ENCODE measurements around the gene RAD51AP2.
A peak's percentile ranks its signal among the peaks of the same experiment; 100 is the strongest.
"Not testable (repeated sequence)": the region's sequence is repeated elsewhere in the genome, so short reads cannot be mapped to it uniquely, and the experiment has no call there.

The RAD51AP2 gene

DNA sequence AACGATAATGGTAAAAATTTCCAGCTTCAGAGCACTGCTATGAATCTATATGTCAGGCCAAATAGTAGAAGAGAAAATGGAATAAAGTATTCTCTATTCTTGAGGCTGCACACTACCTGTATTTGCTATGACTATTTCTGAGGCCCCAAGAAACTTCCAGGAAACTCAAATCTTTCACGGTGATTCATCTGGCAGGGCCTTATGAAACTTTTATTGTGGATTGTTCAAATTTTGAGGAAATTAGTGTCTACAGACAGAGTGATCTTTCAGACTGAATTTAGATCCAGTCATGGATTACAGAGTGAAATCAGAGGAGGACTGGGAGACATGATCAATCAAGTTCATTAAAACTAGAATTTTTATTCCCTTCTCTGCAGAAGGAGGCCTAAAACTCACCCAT, 18.2 kb upstream of the RAD51AP2 start:
- DNase-seq: no peak

DNA sequence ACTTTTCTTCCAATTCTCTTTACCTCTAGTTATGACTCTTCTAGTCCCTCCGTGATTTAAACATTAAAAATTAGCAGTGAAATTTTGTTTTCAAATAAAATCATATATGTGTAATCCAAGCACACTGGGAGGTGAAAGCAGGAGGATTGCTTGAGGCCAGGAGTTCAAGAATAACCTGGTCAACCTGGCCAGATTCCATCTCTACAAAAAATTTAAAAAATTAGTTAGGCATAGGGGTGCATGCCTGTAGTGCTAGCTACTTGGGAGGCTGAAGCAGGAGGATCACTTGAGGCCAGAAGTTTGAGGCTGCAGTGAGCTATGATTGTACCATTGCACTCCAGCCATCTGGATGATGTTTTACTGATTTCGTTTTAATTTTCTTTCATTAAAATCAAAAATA, 15.3 kb upstream of the RAD51AP2 start:
- DNase-seq: no peak

- no peak for DNase-seq
Measured at GRCh38 chr2:17529771-17530170, 11.5 kb upstream of the RAD51AP2 start.

- peak; percentile 18 for DNase-seq
Measured at GRCh38 chr2:17522303-17522702, 4.1 kb upstream of the RAD51AP2 start.

- DNase-seq: no peak
Measured at GRCh38 chr2:17521621-17522020, 3.4 kb upstream of the RAD51AP2 start.

- no peak for DNase-seq
Measured at GRCh38 chr2:17520761-17521160, 2.5 kb upstream of the RAD51AP2 start.

DNA sequence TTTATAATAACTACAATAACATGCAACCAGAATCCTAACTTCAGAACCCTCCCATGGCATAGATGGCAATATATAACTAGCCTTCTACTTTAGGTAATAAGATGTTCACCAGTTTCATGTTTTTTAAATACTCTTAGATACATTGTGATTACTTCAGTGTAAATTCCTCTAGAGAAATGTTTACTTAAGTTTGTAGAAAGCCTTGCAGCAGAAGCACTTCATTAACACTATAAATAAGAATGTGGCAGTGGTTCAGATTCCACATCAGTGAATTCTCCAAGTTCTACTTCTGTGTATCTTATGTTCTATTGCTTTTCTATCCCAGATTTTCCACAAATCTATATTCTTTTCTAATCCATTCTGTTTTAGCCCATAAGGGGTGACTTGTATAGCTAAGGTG, 1.2 kb upstream of the RAD51AP2 start:
- no peak for DNase-seq

DNA sequence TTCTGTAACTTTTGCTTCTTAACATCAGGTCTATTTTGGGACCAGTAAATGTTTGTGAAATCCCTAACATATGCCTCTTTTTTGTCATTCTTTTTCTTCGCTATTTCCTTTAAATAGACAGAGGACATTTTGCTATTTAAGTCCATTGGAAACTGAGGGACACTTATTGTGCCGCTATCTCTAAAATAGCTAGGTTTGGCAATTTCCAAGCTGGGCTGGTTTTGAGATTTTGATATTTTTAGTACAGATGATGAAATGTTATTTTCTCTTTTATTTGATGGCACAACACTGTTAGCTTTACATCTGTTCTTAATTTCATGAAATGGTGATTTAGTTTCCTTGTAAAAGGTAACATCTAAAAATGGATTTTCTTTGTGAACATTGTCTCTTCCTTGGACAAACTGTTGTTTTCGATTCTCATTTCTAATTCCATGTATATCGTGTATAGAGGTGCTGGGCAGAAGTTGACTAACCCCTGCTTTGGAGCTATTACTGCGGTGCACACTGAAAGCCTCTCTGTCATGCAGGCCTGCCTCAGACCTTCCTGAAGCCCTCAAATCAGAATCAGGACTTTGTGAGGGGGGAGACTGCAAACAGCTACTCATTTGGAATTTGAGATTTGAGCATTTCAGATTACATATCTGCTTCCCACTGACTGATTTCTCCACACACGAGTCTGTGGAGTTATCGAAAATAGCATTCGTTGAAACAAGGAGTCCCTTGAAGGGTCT, 594 bp downstream of the RAD51AP2 start:
- peak; percentile 49 for DNase-seq

- no peak for DNase-seq
Measured at GRCh38 chr2:17515652-17516051, 2.6 kb downstream of the RAD51AP2 start.

GRCh38 chr2:17506736-17507616, 11.3 kb downstream of the RAD51AP2 start:
- DNase-seq: no peak

DNA sequence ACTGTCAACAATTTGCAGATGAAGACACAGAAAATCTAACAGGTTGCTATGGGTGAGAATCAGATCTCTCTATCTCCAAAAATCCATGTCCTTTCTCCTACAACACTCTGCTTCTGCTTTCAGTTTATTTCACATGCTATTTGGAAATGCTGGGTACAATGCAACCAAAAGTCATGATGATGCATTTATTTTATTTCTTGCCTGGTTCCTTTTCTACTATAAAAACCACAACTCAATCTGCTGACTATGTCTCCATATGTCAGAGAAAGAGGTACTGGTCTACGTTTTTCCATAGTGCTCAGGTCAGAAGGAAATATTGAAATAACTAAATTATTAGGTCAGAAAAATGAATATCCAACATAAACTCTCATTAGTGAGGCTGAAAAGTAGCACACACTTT, 20.5 kb downstream of the RAD51AP2 start:
- DNase-seq: no peak

DNA sequence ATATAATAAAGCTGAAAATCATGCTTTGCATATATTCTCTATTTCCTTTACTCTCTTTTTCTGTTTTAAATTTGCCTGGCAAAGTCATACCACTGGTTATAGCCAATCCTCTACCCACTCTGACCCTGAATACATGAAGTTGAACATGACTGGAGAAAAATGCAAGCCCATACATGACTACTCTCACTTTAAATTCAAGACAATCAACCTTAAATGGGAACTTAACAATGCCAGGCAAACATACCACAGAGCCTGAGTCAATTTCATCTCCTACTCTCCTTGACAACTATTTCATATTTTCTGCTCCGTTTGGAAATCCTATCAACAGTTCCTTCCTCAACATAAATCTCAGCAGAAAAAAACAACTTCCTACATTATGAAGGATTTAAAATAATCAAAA, 22.6 kb downstream of the RAD51AP2 start:
- DNase-seq: no peak

GRCh38 chr2:17490165-17490564, 28.1 kb downstream of the RAD51AP2 start:
- not testable (repeated sequence) for DNase-seq

- not testable (repeated sequence) for DNase-seq
Measured at GRCh38 chr2:17488610-17489009, 29.6 kb downstream of the RAD51AP2 start.

- no peak for DNase-seq
Measured at GRCh38 chr2:17483496-17483895, 34.7 kb downstream of the RAD51AP2 start.

GRCh38 chr2:17482651-17483050, 35.6 kb downstream of the RAD51AP2 start:
- DNase-seq: no peak

GRCh38 chr2:17479875-17480274, 38.4 kb downstream of the RAD51AP2 start:
- DNase-seq: no peak

DNA sequence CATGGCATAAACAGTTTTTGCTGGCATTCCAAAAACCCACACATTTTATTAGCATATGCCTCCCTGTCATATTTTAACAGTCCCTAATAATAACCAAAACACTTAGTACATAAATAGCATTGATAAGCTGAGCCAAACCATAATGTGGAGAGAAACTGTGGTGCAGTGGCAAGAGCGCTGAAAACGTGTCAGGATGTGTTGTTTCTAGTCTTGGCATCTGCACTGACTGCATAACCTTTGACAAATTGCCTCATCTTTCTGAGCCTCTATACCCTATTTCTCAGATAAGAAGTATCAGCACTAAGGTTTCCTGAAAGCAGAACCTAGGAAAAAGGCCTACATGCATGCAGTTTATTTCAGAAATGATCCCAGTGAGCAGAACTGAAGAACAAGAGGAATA, 41.4 kb downstream of the RAD51AP2 start:
- DNase-seq: no peak

DNA sequence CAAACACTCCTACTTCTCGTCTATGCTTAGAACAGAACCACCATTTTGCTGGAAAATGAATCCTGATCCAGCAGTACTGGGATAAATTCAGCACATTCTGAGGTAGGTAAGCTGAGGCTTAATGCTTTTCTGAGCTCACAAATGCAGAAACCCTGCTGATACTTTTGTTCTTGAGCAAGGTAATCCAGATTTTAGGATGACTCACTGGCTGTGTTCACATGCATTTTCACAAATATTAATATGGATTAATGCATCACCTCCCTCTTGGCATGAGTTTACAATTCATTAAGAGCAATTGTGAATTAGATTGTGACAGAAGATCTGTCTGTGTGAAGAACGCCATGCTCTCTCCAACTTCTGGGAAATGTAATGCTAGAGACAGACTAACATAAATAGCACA, 42.2 kb downstream of the RAD51AP2 start:
- no peak for DNase-seq

GRCh38 chr2:17475286-17475685, 43.0 kb downstream of the RAD51AP2 start:
- no peak for DNase-seq

DNA sequence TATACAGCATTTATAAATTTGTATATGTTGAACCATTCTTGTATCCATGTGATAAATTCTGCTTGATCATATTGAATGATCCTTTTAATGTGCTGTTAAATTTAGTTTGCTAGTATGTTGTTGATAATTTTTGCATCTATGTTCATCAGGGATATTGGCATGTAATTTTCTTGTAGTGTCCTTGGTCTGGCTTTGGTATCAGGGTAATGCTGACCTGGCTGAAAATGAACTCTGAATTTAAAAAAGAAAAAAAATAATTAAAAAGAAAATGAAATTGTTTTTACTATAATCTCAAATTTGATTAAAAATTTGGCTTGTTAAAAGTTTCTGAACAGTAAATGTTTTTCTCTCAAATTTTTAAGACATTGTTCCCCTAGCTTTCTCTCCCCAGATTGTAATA, 46.3 kb downstream of the RAD51AP2 start:
- DNase-seq: no peak

DNA sequence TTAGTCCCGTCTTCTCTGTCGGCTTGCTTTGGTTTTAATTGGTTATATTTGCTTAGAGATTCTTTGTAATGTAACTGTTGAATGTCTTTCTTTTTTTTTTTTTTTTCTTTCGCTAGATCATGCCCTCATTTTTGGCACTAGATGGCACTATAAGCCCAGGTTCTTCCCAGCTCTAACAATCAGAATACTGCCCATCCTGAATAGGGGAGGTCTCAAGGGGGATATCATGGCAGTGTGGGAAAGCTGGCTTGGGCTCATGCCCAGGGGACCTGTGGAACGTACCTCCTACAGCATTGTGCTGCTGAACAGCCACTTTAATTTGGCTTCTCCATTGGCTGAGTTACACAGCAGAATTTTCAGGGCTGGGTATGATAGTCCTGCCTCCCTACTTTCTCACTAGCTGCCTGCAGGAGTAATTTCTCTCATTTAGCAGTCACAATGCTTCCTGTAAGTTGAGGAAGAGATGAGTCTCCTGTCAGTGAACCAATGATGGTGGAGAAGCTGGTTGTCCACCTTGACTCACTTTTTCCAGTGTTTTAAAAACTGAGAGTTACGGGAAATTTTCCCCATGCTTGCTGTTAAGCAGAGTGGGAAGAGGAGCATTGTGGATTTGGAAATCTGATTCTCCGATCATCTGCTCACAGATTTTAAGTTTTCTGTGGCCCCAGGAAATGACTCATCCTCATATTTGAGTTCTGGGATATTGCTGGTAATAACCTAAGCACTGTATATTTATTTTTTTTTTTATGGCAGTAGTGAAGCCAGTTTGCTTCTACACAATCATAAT, 47.2 kb downstream of the RAD51AP2 start:
- DNase-seq: peak; percentile 43

- DNase-seq: no peak
Measured at GRCh38 chr2:17461087-17461475, 57.2 kb downstream of the RAD51AP2 start.

Measured in NCI-H82 (cell line).